Measurements from ENCODE around the gene KIF21A.

KIF21A gene

DNA sequence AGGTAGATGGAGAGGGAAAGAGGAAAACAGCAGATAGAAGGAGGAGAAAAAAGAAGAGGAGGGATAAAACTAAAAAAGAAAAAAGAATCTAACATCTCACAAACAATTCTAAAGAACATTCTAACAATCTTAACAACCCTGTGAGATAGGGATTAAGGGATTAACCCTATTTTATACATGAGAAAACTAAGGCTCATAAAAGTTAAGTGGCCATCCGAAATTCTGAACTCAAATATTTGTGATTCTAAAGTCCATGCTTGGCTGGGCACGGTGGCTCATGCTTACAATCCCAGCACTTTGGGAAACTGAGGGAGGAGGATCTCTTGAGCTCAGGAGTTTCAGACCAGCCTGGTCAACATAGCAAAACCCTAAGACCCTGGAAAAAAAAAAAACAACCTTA is 13.1 kb downstream of the KIF21A start:
- H3K4me3 ChIP-seq (replicated peaks; ENCODE audit: insufficient read depth, low read length) = no peak overlapping the region
- TF ChIP-seq POLR2AphosphoS5 (IDR thresholded peaks at IDR 0.05; ENCODE audit: low read depth) = no peak
- TF ChIP-seq SPI1 (IDR thresholded peaks at IDR 0.05; ENCODE audit: borderline replicate concordance, low read depth) = no peak
- TF ChIP-seq GABPA (IDR thresholded peaks at IDR 0.05; ENCODE audit: low read depth) = no peak
- TF ChIP-seq, protein P1, sequence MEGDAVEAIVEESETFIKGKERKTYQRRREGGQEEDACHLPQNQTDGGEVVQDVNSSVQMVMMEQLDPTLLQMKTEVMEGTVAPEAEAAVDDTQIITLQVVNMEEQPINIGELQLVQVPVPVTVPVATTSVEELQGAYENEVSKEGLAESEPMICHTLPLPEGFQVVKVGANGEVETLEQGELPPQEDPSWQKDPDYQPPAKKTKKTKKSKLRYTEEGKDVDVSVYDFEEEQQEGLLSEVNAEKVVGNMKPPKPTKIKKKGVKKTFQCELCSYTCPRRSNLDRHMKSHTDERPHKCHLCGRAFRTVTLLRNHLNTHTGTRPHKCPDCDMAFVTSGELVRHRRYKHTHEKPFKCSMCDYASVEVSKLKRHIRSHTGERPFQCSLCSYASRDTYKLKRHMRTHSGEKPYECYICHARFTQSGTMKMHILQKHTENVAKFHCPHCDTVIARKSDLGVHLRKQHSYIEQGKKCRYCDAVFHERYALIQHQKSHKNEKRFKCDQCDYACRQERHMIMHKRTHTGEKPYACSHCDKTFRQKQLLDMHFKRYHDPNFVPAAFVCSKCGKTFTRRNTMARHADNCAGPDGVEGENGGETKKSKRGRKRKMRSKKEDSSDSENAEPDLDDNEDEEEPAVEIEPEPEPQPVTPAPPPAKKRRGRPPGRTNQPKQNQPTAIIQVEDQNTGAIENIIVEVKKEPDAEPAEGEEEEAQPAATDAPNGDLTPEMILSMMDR (IDR thresholded peaks at IDR 0.05; ENCODE audit: insufficient read depth, low read length) = no peak
- TF ChIP-seq, protein P2, sequence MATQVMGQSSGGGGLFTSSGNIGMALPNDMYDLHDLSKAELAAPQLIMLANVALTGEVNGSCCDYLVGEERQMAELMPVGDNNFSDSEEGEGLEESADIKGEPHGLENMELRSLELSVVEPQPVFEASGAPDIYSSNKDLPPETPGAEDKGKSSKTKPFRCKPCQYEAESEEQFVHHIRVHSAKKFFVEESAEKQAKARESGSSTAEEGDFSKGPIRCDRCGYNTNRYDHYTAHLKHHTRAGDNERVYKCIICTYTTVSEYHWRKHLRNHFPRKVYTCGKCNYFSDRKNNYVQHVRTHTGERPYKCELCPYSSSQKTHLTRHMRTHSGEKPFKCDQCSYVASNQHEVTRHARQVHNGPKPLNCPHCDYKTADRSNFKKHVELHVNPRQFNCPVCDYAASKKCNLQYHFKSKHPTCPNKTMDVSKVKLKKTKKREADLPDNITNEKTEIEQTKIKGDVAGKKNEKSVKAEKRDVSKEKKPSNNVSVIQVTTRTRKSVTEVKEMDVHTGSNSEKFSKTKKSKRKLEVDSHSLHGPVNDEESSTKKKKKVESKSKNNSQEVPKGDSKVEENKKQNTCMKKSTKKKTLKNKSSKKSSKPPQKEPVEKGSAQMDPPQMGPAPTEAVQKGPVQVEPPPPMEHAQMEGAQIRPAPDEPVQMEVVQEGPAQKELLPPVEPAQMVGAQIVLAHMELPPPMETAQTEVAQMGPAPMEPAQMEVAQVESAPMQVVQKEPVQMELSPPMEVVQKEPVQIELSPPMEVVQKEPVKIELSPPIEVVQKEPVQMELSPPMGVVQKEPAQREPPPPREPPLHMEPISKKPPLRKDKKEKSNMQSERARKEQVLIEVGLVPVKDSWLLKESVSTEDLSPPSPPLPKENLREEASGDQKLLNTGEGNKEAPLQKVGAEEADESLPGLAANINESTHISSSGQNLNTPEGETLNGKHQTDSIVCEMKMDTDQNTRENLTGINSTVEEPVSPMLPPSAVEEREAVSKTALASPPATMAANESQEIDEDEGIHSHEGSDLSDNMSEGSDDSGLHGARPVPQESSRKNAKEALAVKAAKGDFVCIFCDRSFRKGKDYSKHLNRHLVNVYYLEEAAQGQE (IDR thresholded peaks at IDR 0.05; ENCODE audit: insufficient replicate concordance, low read depth) = no peak
- H3K27ac ChIP-seq (replicated peaks) = no peak overlapping the region
- DNase-seq (ENCODE audit: low read depth in 1 of 2, low spot score in 1 of 2) = no peak
- no peaks in the 10 kb centered on the region for H3K27me3 ChIP-seq (ENCODE audit: insufficient read depth, poor library complexity, severe bottlenecking)

DNA sequence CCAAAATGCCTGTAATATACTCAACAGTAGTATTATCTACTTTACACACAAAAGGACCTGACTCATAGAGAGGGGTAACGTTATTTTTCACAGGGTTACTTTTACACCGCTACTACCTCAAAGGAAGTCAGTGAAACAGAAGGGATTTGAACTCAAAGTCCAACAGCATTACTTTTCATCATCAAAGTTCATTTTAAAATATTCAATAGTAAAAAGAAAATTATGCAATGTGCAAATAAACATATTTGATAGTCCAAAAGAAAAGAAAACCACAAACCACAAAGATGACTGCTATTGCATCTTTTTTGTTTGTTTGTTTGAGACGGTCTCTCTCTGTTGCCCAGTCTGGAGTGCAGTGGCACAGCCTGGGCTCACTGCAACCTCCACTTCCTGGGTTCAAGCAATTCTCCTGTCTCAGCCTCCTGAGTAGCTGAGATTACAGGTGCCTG is 15.5 kb downstream of the KIF21A start:
- no peak for TF ChIP-seq SPI1 (IDR thresholded peaks at IDR 0.05; ENCODE audit: borderline replicate concordance, low read depth)
- TF ChIP-seq, protein P2 (IDR thresholded peaks at IDR 0.05; ENCODE audit: insufficient replicate concordance, low read depth) = no peak
- TF ChIP-seq GABPA (IDR thresholded peaks at IDR 0.05; ENCODE audit: low read depth) = no peak
- no peak for TF ChIP-seq POLR2AphosphoS5 (IDR thresholded peaks at IDR 0.05; ENCODE audit: low read depth)
- TF ChIP-seq, protein P1 (IDR thresholded peaks at IDR 0.05; ENCODE audit: insufficient read depth, low read length) = no peak
- Histone ChIP-seq H3K27me3 (ENCODE audit: insufficient read depth, poor library complexity, severe bottlenecking) (no peaks in the 10 kb centered on the region), H3K27ac (replicated peaks) (no peak overlapping the region), H3K4me3 (replicated peaks; ENCODE audit: insufficient read depth, low read length) (no peak overlapping the region)
- no peak for DNase-seq (ENCODE audit: low read depth in 1 of 2, low spot score in 1 of 2)

DNA sequence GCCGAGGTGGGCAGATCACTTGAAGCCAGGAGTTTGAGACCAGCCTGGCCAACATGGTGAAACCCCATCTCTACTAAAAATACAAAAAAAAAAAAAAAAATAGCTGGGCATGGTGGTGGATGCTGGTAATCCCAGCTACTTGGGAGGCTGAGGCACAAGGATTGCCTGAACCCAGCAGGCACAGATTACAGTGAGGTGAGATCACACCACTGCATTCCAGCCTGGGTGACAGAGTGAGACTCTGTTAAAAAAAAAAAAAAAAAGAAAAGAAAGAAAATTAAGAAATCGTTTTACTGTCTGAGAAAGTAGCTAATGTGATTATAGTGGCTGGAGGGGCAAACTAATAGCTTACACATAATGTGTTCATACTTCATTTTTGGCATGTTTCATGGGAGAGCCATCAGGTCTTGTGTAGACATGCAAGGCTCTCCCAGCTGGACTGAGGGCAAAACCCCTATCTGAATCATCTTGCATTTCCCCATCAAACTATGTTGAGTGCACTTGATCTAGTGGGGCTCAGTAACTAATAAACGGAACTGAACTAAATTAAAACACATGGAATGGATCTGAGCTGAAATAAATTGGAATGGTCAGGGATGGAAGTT is 16.2 kb downstream of the KIF21A start:
- TF ChIP-seq, protein P1 (IDR thresholded peaks at IDR 0.05; ENCODE audit: insufficient read depth, low read length) = no peak
- TF ChIP-seq SPI1 (IDR thresholded peaks at IDR 0.05; ENCODE audit: borderline replicate concordance, low read depth) (no peak), GABPA (IDR thresholded peaks at IDR 0.05; ENCODE audit: low read depth) (no peak), POLR2AphosphoS5 (IDR thresholded peaks at IDR 0.05; ENCODE audit: low read depth) (no peak)
- TF ChIP-seq, protein P2 (IDR thresholded peaks at IDR 0.05; ENCODE audit: insufficient replicate concordance, low read depth) = no peak
- no peak for DNase-seq (ENCODE audit: low read depth in 1 of 2, low spot score in 1 of 2)

More for the DNA sequence above, 16.2 kb downstream of the KIF21A start:
- Histone ChIP-seq H3K27me3 (ENCODE audit: insufficient read depth, poor library complexity, severe bottlenecking) (no peaks in the 10 kb centered on the region), H3K27ac (replicated peaks) (no peak overlapping the region), H3K4me3 (replicated peaks; ENCODE audit: insufficient read depth, low read length) (no peak overlapping the region)
